ENCODE data around the gene TSPAN18. TPM values are rescaled to one million over a fixed set of nuclear protein-coding genes. Genes with fewer than 3 reads are reported as not detected.

TSPAN18 gene
- total and polyA plus RNA-seq, 2 experiments from 2014 or later: 6.0 to 10.6 TPM

- TF ChIP-seq, protein P1, sequence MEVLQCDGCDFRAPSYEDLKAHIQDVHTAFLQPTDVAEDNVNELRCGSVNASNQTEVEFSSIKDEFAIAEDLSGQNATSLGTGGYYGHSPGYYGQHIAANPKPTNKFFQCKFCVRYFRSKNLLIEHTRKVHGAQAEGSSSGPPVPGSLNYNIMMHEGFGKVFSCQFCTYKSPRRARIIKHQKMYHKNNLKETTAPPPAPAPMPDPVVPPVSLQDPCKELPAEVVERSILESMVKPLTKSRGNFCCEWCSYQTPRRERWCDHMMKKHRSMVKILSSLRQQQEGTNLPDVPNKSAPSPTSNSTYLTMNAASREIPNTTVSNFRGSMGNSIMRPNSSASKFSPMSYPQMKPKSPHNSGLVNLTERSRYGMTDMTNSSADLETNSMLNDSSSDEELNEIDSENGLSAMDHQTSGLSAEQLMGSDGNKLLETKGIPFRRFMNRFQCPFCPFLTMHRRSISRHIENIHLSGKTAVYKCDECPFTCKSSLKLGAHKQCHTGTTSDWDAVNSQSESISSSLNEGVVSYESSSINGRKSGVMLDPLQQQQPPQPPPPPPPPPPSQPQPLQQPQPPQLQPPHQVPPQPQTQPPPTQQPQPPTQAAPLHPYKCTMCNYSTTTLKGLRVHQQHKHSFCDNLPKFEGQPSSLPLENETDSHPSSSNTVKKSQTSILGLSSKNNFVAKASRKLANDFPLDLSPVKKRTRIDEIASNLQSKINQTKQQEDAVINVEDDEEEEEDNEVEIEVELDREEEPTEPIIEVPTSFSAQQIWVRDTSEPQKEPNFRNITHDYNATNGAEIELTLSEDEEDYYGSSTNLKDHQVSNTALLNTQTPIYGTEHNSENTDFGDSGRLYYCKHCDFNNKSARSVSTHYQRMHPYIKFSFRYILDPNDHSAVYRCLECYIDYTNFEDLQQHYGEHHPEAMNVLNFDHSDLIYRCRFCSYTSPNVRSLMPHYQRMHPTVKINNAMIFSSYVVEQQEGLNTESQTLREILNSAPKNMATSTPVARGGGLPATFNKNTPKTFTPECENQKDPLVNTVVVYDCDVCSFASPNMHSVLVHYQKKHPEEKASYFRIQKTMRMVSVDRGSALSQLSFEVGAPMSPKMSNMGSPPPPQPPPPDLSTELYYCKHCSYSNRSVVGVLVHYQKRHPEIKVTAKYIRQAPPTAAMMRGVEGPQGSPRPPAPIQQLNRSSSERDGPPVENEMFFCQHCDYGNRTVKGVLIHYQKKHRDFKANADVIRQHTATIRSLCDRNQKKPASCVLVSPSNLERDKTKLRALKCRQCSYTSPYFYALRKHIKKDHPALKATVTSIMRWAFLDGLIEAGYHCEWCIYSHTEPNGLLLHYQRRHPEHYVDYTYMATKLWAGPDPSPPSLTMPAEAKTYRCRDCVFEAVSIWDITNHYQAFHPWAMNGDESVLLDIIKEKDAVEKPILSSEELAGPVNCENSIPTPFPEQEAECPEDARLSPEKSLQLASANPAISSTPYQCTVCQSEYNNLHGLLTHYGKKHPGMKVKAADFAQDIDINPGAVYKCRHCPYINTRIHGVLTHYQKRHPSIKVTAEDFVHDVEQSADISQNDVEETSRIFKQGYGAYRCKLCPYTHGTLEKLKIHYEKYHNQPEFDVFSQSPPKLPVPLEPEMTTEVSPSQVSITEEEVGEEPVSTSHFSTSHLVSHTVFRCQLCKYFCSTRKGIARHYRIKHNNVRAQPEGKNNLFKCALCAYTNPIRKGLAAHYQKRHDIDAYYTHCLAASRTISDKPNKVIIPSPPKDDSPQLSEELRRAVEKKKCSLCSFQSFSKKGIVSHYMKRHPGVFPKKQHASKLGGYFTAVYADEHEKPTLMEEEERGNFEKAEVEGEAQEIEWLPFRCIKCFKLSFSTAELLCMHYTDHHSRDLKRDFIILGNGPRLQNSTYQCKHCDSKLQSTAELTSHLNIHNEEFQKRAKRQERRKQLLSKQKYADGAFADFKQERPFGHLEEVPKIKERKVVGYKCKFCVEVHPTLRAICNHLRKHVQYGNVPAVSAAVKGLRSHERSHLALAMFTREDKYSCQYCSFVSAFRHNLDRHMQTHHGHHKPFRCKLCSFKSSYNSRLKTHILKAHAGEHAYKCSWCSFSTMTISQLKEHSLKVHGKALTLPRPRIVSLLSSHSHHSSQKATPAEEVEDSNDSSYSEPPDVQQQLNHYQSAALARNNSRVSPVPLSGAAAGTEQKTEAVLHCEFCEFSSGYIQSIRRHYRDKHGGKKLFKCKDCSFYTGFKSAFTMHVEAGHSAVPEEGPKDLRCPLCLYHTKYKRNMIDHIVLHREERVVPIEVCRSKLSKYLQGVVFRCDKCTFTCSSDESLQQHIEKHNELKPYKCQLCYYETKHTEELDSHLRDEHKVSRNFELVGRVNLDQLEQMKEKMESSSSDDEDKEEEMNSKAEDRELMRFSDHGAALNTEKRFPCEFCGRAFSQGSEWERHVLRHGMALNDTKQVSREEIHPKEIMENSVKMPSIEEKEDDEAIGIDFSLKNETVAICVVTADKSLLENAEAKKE (CRISPR knock-in tag; IDR thresholded peaks at IDR 0.05): no peak
- no peak for TF ChIP-seq EZH2 (IDR thresholded peaks at IDR 0.05; ENCODE audit: low read depth, unreplicated experiment)
These were observed 113.3 kb downstream of the TSPAN18 start (continued) for GRCh38 chr11:44840085-44840478.

GRCh38 chr11:44840521-44841251, 113.9 kb downstream of the TSPAN18 start:
- H3K9me2 ChIP-seq (ENCODE audit: insufficient read depth): no peaks in the 10 kb centered on the region
- no peak for ATAC-seq
- Mint-ChIP-seq H3K27me3 (ENCODE audit: insufficient read depth, low read depth, poor library complexity) (peaks cover 11% of the 10 kb centered on the region), H3K36me3 (ENCODE audit: low read depth) (peaks cover 31% of the 10 kb centered on the region), H3K9me3 (peaks cover 24% of the 10 kb centered on the region), H3K4me3 (no peak overlapping the region), H3K4me1 (peaks cover 51% of the 10 kb centered on the region), H3K27ac (no peak overlapping the region)
- no peaks in the 10 kb centered on the region for H3F3A ChIP-seq (replicated peaks; ENCODE audit: low read depth)
- TF ChIP-seq ZNF114 (CRISPR knock-in tag; IDR thresholded peaks at IDR 0.05): no peak
- TF ChIP-seq, protein P1 (CRISPR knock-in tag; IDR thresholded peaks at IDR 0.05): no peak
- no peak for TF ChIP-seq EZH2 (IDR thresholded peaks at IDR 0.05; ENCODE audit: low read depth, unreplicated experiment)
- H3K36me3 ChIP-seq (ENCODE audit: insufficient read depth): no peaks in the 10 kb centered on the region
- no peak overlapping the region for H3K4me2 ChIP-seq
- H3K4me1 ChIP-seq (ENCODE audit: insufficient read depth): peaks cover 19% of the 10 kb centered on the region
- no peak overlapping the region for H3K4me3 ChIP-seq
- DNase-seq (ENCODE audit: low spot score): no peak
- H2AFZ ChIP-seq: no peak overlapping the region
- no peaks in the 10 kb centered on the region for H4K20me1 ChIP-seq (replicated peaks; ENCODE audit: insufficient read depth)
- no peak overlapping the region for H3K27ac ChIP-seq (ENCODE audit: low read depth)
- no peaks in the 10 kb centered on the region for H3K27me3 ChIP-seq (ENCODE audit: insufficient read depth)
- H3K79me2 ChIP-seq (replicated peaks; ENCODE audit: insufficient read depth): no peaks in the 10 kb centered on the region

Data from GM23338 (cell line).